Fibroblast of skin of abdomen (primary cell): Measurements from ENCODE around the gene SIX4.

Experiments
- DNase-seq: peaks from one replicate; pipeline ENCODE4 v3.0.0-alpha.2; 2013

SIX4 gene

GRCh38 chr14:60721326-60722106 lies 2.6 kb downstream of the SIX4 start:
- DNase-seq: peak; percentile 85

DNA sequence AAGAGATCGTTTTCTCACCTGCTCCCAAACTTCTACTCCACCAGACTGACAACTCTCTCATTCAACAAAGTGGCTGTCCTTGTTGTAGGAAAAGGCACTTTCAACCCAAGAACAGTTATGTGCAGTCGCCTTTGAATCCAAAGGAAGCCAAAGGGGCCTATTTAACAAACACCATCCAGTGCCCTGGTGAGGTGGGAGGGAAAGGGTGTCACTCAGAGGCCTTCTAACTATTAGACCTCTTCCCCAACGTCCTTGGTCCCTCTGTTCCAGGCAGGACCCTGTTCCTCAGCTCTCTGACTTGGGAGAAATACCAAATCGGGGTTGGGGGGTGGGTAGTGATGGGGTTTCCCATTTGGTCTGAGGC lies 3.2 kb downstream of the SIX4 start:
- no peak for DNase-seq

DNA sequence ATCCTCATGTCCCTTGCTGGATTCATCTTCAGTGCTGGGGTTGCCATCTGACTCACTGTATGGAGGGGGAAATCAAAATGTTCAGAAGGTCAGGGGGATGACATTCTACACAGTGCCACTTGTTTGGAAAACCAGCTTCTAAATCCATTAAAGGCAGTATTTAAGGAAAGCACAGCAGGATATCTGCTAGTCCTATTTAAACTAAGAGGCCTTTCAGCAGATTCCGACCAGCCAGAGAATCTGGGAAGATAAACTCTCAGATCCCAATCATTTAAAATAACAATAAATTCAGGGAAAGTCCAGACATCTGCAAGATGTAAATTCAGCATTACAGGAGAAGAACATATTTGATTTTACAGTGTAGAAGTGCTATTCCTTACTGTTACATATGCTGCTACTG lies 3.8 kb downstream of the SIX4 start:
- no peak for DNase-seq

DNA sequence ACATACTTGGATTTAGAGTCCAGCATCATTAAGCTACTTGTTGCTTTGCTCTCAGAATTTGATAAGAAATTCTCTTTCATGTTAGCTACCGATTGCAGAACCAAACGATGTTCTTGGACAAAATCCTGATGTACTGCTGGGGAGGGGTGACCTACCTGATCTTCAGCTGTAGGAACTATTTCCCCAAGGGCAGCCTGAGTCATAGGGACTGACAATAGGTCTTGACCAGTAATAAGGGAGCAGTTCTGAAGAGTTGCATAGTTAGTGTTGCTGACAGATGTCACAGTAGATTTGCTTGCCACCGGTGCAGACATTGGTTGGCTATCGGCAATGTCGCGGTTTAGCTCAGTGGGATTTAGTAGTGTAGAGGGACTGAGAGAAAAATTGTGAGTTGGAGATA lies 10.6 kb downstream of the SIX4 start:
- no peak for DNase-seq

DNA sequence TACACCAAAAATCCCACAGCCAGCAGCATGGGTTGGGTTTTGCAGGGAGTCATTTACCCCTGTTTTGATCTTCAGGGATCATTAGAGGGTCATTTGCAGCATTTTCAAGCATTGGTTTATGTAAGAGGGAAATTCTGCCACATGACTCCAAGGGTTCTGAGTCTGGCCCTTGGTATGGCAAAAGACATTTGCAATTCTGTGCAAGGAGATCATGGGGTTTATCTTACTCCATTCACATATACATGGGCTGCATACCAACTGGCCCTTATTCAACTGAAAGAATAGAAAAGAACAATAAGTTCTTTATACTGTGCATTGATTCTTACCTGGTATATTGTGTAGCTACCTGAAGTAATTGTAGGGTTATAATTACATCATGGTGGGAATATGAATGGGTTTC lies 13.7 kb downstream of the SIX4 start:
- no peak for DNase-seq

DNA sequence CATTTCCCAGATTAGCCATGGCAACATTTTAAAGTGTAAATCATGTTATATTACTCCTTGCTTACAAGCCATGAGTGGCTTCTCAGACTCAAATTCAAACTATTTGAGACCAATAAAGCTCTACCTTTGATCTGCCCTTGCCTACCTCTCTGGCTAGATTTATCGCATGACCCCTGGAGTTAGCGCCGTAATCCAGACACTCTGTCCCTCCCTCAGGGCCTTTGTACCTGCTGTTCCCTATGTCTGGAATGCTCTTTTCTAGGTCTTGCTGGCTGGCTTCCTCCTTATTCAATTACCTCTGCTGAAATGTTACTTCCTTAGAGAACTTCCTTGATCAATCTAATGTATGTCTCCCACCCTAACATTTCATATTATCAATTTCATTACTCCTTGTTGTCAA lies 16.3 kb downstream of the SIX4 start:
- no peak for DNase-seq

- DNase-seq: no peak
Measured at GRCh38 chr14:60705100-60705499, 19.1 kb downstream of the SIX4 start.

DNA sequence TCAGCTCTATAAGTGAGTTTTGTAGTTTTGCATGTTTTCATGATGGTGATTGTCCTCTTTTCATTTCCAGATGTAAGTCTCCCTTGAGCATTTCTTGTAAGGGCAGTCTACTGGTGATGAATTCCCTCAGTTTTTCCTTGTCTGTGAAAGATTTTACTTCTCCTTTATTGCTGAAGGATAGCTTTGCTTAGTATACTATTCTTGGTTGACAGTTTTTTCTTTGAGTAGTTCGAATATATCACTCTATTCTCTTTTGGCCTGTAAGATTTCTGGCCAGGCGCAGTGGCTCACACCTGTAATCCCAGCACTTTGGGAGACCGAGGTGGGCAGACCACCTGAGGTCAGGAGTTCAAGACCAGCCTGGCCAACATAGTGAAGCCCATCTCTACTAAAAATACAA lies 23.6 kb downstream of the SIX4 start:
- DNase-seq: no peak

- DNase-seq: no peak
Measured at GRCh38 chr14:60695327-60695726, 28.8 kb downstream of the SIX4 start.

- DNase-seq: no peak
Measured at GRCh38 chr14:60691383-60692113, 32.6 kb downstream of the SIX4 start.

DNA sequence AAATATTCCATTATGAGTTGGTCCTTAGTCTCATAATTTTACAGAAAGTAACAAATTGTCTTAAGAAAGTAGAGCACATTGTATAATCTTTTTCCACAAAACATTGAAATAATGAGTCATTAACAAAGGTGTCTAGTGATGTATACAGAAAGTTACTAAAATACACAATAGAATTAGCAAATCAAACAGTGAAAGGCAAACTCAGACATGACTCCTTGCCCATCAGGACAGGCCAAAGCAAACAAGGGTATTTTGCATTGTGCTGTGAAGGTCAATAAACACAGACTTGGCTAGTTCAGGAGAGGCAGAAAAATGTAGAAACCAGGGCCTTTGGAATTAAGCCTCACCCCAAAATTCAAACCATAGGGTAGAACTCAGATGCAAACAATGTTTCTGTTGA lies 37.3 kb downstream of the SIX4 start:
- no peak for DNase-seq

- peak; percentile 29 for DNase-seq
Measured at GRCh38 chr14:60684203-60684602, 39.9 kb downstream of the SIX4 start.

DNA sequence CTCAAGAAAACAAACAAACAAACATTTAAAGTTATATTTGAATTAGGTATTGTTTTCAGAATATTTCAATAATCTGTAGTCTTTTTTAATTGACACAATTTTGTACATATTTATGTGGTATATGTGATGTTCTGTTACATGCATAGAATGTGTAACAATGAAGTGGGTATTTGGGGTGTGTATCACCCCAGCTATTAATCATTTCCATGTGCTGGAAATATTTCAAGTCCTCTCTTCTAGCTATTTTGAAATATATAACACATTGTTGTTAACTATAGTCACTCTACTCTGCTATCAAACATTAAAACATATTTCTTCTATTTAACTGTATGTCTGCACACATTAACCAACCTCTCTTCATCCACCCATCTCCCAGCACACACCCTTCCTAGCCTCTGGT lies 42.9 kb downstream of the SIX4 start:
- DNase-seq: peak; percentile 41

GRCh38 chr14:60680511-60680910 lies 43.6 kb downstream of the SIX4 start:
- no peak for DNase-seq

- DNase-seq: no peak
Measured at GRCh38 chr14:60679566-60680258, 44.4 kb downstream of the SIX4 start.

DNA sequence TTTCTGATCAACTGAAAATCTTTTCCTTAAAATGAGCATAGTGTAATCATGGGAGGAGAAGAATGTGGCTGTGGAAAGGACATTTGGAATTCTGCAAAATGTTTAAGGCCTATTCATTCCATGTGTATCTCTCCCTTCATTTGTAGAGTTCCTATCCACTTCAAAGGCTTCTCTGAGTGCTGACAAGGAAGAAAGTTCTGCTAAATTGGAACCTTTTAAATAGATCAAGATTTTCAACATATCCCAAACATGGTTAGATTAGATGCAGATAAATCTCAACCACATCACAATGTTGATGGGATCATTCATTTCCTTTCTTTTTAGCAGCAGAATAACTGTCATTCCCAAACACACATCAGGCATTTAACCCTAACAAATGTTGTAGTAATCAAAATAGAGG lies 46.5 kb downstream of the SIX4 start:
- DNase-seq: peak; percentile 48

DNA sequence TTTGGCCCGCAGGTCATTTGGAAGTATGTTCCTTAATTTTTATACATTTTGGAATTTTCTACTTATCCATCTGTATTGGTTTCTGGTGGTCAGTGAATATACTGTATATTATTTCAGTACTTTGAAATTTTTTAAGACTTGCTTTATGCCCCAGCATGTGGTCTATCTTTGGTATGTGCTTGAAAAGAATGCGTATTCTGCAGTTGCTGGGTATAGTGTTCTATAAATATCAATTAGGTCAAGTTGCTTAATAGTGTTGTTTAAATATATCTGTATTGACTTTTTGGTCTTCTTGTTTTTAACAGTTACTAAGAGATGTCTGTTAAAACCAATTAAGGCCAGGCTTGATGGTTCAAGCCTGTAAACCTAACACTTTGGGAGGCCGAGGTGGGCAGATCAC lies 53.2 kb downstream of the SIX4 start:
- no peak for DNase-seq

DNA sequence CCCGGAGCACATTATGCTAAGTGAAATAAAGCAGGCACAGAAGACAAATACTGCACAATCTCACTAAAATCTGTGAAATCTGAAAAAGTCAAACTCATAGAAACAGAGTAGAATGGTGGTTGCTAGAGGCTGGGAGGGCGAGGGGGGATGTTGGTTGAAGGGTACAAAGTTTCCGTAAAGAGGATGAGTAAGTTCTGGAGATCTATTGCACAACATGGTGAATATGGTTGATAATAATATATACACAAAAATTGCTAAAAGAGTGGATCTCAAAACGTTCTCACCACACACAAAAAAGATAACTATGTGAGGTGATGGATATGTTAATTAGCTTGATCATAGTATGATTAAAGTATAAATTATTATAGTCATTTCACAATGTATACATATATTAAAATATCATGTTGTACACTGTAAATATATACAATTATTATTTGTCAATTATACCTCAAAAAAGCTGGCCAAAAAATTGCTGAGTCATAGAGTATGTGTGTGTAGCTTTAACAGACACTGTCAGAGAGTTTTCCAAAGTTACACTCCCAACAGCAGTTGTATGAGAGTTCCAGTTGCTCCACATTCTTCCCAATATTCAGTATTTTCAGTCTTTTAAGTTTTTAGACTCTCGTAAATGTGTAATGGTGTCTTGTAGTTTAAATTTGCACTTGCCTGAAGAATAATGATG lies 55.6 kb downstream of the SIX4 start:
- DNase-seq: no peak

DNA sequence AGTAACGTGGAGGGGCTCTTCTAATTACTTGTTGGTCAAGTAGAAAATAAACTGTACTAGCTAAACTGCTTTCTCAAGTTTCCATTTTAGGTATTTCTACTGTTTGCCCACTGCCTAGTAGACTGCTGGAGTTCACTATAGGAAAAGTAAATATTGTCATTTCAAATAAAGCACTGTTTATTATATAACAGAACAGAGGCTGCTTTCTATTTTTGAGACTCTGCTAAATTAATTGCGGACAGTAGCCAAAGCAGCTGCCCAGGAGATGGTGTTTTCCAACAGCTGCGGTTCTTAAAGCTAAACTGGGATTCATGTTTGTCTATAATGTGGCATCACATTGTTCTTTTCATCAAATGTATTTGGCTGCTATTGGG lies 59.0 kb downstream of the SIX4 start:
- no peak for DNase-seq

DNA sequence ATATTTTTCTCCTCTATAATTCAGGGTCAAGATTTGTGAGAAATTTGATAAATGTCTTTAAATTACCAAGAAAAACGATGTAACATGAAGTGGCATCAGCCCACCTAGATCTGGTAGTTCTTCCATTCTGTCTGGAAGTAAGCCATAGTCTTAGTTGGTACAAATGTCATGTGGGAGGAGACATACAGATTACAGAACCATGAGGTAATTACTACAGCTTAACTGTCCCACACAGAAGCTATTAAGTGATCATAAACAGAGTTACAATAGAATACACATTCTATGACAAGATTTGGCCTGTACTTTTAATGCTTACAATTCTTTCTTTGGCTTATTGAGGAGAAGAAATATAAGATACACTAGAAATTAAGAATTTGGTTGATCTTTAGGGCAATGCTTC lies 61.2 kb downstream of the SIX4 start:
- DNase-seq: no peak

- no peak for DNase-seq
Measured at GRCh38 chr14:60661721-60662120, 62.4 kb downstream of the SIX4 start.
